ENCODE measurements around the gene BTBD6.

The BTBD6 gene

DNA sequence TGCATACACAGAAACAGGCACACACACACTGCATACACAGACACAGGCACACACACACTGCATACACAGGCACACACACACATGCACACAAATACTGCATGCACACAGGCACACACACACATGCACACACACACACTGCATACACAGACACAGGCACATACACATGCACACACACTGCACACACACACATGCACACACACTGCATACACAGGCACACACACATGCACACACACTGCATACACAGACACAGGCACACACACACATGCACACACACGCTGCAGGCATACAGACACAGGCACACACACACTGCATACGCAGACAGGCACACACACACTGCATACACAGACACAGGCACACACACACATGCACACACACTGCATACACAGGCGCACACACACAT, 32.7 kb upstream of the BTBD6 start:
- DNase-seq (ENCODE audit: low spot score), result no peak
- in situ Hi-C loops (cut with MboI; ENCODE audit: low pct_unique_long_range_greater_than_20kb, low sequenced_read_pairs, unreplicated experiment), result no loop called here
- TF ChIP-seq CTCF (IDR thresholded peaks at IDR 0.05; ENCODE audit: extremely low read depth, insufficient read depth, missing control alignments), result no peak

DNA sequence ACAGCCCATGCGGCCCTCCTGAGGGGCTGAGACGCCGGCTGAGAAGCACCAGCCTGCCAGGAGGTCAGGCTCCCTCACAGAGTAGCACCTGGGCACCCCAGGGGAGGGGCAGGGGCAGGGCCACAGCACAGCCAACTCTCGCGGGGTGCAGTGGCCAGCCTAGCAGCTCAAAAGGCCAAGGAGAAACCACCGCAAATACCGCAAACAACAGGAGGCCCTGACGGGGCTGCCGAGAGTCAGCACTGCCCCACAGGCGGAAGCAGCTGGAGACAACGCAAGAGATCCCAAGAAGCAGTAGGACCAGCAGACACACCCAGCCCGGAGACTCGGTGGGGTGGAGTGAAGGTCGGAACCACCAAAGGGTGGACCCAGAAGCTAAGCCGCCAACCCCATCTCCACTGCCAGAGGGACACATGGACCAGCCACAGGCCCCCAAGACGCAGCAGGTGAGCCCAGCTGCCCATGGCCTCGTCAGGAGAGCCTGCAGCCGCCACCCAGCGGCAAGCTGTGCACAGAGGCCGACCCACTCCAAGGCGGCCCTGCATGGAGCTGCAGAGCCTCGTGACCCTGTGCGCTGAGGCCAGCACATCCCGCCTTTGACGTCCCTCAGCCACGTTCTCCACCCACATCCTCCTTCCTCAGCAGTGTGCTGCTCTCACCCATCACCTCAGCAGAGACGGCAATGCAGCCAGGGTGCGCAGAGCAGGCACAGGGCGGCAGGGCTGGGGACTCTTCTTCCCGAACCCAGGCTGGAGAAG, 31.7 kb upstream of the BTBD6 start:
- DNase-seq (ENCODE audit: low spot score), result no peak
- in situ Hi-C loops (cut with MboI; ENCODE audit: low pct_unique_long_range_greater_than_20kb, low sequenced_read_pairs, unreplicated experiment), result no loop called here
- TF ChIP-seq CTCF (IDR thresholded peaks at IDR 0.05; ENCODE audit: extremely low read depth, insufficient read depth, missing control alignments), result no peak

- no peak for DNase-seq (ENCODE audit: low spot score)
- in situ Hi-C loops (cut with MboI; ENCODE audit: low pct_unique_long_range_greater_than_20kb, low sequenced_read_pairs, unreplicated experiment), result no loop called here
- no peak for TF ChIP-seq CTCF (IDR thresholded peaks at IDR 0.05; ENCODE audit: extremely low read depth, insufficient read depth, missing control alignments)
Measured at GRCh38 chr14:105217774-105218173, 30.6 kb upstream of the BTBD6 start.

DNA sequence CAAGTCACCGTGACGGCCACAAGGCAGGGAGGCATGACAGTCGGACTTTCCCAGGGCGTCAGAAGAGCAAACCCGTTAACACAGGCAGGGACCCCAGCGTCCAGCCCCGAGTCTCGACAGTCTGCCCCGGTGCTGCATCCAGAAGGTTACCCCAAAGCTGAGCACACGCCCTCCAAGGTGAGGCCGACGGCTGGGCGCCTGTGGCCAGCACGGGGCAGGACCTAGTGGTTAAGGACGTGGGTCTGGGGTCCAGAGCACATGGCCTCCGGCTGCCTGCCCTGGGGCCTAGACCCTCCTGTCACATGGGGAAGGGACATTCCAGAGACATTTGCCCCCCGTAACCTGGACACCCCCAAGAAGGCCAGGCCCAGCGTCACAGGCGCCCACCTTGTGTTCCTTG, 29.7 kb upstream of the BTBD6 start:
- in situ Hi-C loops (cut with MboI; ENCODE audit: low pct_unique_long_range_greater_than_20kb, low sequenced_read_pairs, unreplicated experiment), result no loop called here
- no peak for TF ChIP-seq CTCF (IDR thresholded peaks at IDR 0.05; ENCODE audit: extremely low read depth, insufficient read depth, missing control alignments)

DNA sequence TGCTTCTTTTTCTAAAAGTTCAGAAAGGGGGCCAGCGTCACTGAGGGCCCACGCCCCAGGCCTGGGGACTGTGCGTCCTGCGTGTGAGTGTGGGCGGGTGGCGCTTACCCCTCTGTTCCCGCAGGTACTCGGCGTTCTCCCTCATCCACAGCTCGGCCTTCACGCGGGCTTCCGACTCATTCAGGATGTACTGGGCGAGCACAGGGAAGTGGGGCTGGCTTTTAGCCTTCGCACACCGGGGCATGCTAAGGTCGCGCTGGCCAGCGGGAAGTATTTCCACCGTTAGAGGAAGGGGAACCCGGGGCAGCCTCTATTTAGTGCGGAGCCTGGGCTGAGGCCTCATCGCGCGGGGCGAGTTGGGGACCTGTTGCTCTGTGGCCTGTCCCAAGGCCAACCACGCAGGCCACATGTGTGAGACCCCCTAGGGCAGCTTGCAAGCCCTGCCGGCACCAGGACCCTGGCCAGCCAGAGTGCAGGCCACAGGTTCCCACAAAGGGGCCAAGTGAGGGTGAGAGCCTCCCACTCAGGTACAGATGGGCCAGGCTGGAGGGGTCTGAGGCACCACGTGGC, 29.2 kb upstream of the BTBD6 start:
- TF ChIP-seq CTCF (IDR thresholded peaks at IDR 0.05; ENCODE audit: extremely low read depth, insufficient read depth, missing control alignments), result no peak
- no peak for DNase-seq (ENCODE audit: low spot score)
- in situ Hi-C loops (cut with MboI; ENCODE audit: low pct_unique_long_range_greater_than_20kb, low sequenced_read_pairs, unreplicated experiment), result no loop called here

More for the DNA sequence above, 29.7 kb upstream of the BTBD6 start:
- DNase-seq (ENCODE audit: low spot score), result no peak

DNA sequence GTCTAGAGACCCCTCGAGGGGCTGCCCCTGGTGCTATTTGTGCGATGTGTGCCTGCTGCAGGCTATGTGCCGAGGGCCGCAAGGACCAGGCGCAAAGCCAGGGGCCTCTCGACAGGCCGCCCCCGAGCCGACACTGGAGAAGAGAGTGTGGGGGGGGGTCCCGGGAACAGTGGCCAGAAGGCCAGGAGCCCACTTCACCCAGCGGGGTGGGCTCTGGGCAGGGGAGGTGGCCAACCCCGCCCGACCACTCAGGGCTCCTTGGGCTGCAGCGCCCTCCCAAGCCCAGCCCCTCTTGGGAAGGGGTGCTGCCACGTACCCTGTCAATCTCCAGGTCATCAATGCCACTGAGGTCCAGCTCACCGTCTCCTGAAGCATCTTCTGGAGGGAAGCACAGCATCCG, 28.6 kb upstream of the BTBD6 start:
- no peak for DNase-seq (ENCODE audit: low spot score)
- in situ Hi-C loops (cut with MboI; ENCODE audit: low pct_unique_long_range_greater_than_20kb, low sequenced_read_pairs, unreplicated experiment), result no loop called here
- no peak for TF ChIP-seq CTCF (IDR thresholded peaks at IDR 0.05; ENCODE audit: extremely low read depth, insufficient read depth, missing control alignments)

Measured in GM13977 (cell line).